HFFc6 (cell line): ENCODE results near the gene LENG8. TPM values are rescaled to one million over a fixed set of nuclear protein-coding genes. Genes with fewer than 3 reads are reported as not detected.
"Not testable (repeated sequence)": the region's sequence is repeated elsewhere in the genome, so short reads cannot be mapped to it uniquely, and the experiment has no call there.

Source experiments
- DNase-seq: peaks from one replicate; pipeline ENCODE4 v3.0.0-alpha.2; 2018
- H3K27ac Mint-ChIP-seq: 2 replicates; pipeline ENCODE4 v1.8.0; 2020; ENCODE audit warnings: mild to moderate bottlenecking, mixed read lengths
- H3K27me3 Mint-ChIP-seq: 2 replicates; pipeline ENCODE4 v1.8.0; 2021; ENCODE audit warnings: mild to moderate bottlenecking, moderate library complexity, mixed read lengths; ENCODE audit not compliant: insufficient read depth
- H3K36me3 Mint-ChIP-seq: 2 replicates; pipeline ENCODE4 v1.8.0; 2021; ENCODE audit warnings: low read depth, mixed read lengths
- H3K4me1 Mint-ChIP-seq: 2 replicates; pipeline ENCODE4 v1.8.0; 2020; ENCODE audit warnings: low read depth, mixed read lengths
- H3K4me3 Mint-ChIP-seq: 2 replicates; pipeline ENCODE4 v1.8.0; 2020; ENCODE audit warnings: mild to moderate bottlenecking, moderate library complexity, mixed read lengths
- H3K9me3 Mint-ChIP-seq: 2 replicates; pipeline ENCODE4 v1.8.0; 2020; ENCODE audit warnings: mild to moderate bottlenecking, mixed read lengths
- CTCF ChIP-seq: fragments of 200-600 bp; sonication (generic); IDR thresholded peaks from 2 replicates; pipeline ENCODE4 v1.5.0; 2021; ENCODE audit warnings: antibody characterized with exemption, mild to moderate bottlenecking
- total RNA-seq, 6 experiments: library from RNA; stranded (reverse); fragmentation: NEBNext Ultra II Directional; extraction: Animal tissue kit (Norgen Biotek cat#: 25700); gene quantifications; 2 replicates in 1 of 6; 3 replicates in 5 of 6; pipeline ENCODE4 v1.2.3, GENCODE V29; 2021

The LENG8 gene
- total RNA-seq, 6 experiments from 2014 or later, result 70.7 to 76.5 (median 74.0) TPM

GRCh38 chr19:54507824-54508223, 58.8 kb downstream of the LENG8 start:
- H3K27ac Mint-ChIP-seq, result no peak overlapping the region
- TF ChIP-seq CTCF, result no peak
- DNase-seq, result no peak
- H3K4me1 Mint-ChIP-seq, result no peaks in the 10 kb centered on the region
- H3K27me3 Mint-ChIP-seq, result no peaks in the 10 kb centered on the region; the same call in none of the 2 replicates
- H3K36me3 Mint-ChIP-seq, result peaks cover 5% of the 10 kb centered on the region
- no peak overlapping the region for H3K4me3 Mint-ChIP-seq
- H3K9me3 Mint-ChIP-seq, result peaks cover 16% of the 10 kb centered on the region

- not testable (repeated sequence) for H3K4me1 Mint-ChIP-seq, H3K27ac Mint-ChIP-seq, H3K27me3 Mint-ChIP-seq, H3K36me3 Mint-ChIP-seq, H3K4me3 Mint-ChIP-seq, DNase-seq
- peaks cover 22% of the 10 kb centered on the region for H3K9me3 Mint-ChIP-seq
Measured at GRCh38 chr19:54508487-54508886, 59.5 kb downstream of the LENG8 start.

GRCh38 chr19:54509200-54509940, 60.4 kb downstream of the LENG8 start:
- H3K4me1 Mint-ChIP-seq, H3K27me3 Mint-ChIP-seq, DNase-seq, H3K4me3 Mint-ChIP-seq, H3K36me3 Mint-ChIP-seq, H3K27ac Mint-ChIP-seq: not testable (repeated sequence)
- peaks cover 26% of the 10 kb centered on the region for H3K9me3 Mint-ChIP-seq

Other genes starting within 250 kb of the LENG8 start
- 1,000 to 10,000 TPM; 1,015 to 1,196 (median 1,082) TPM for gene RPS9, start 248.3 kb upstream of the LENG8 start, total RNA-seq
- gene LILRB3, start 226.2 kb upstream of the LENG8 start, total RNA-seq, result not detected
- gene LILRA6, start 206.4 kb upstream of the LENG8 start, total RNA-seq, result not detected
- gene LILRB5, start 191.9 kb upstream of the LENG8 start, total RNA-seq, result not detected
- gene LILRB2, start 168.1 kb upstream of the LENG8 start, total RNA-seq, result not detected
- gene LILRA5, start 136.0 kb upstream of the LENG8 start, total RNA-seq, result not detected
- not detected for gene LILRA4, start 110.0 kb upstream of the LENG8 start, total RNA-seq
- gene LAIR1, start 84.3 kb upstream of the LENG8 start, total RNA-seq, result not detected
- gene TTYH1, start 33.7 kb upstream of the LENG8 start, total RNA-seq, result under 1 TPM in 1 of 6 experiments, not detected in 5; 0.45 TPM
- 1 to 10 TPM; 3.0 to 4.0 (median 3.6) TPM for gene LENG9, start 14.6 kb downstream of the LENG8 start, total RNA-seq
- 10 to 100 TPM; 45.9 to 70.5 (median 56.9) TPM for gene CDC42EP5, start 24.1 kb downstream of the LENG8 start, total RNA-seq
- not detected for gene LAIR2, start 53.6 kb downstream of the LENG8 start, total RNA-seq
- gene LILRA2, start 124.6 kb downstream of the LENG8 start, total RNA-seq, result not detected
- not detected for gene LILRA1, start 144.4 kb downstream of the LENG8 start, total RNA-seq
- gene LILRB1, start 181.3 kb downstream of the LENG8 start, total RNA-seq, result not detected
- not detected for gene LILRB4, start 213.8 kb downstream of the LENG8 start, total RNA-seq